Measurements from ENCODE around the gene XDH.

Gene XDH

GRCh38 chr2:31414601-31415241 is at the start of gene XDH:
TSS of gene XDH (minus strand) at chr2:31414742. CDS start at chr2:31414666, 76 bp downstream.
- no peak for DNase-seq (ENCODE audit: low read depth in 2 of 2)

GRCh38 chr2:31457651-31458050 is 43.1 kb upstream of the XDH start:
- DNase-seq (ENCODE audit: low read depth in 2 of 2), result no peak

- no peak for DNase-seq (ENCODE audit: low read depth in 2 of 2)
Measured at GRCh38 chr2:31446848-31447247, 32.3 kb upstream of the XDH start.

- no peak for DNase-seq (ENCODE audit: low read depth in 2 of 2)
Measured at GRCh38 chr2:31442376-31442775, 27.8 kb upstream of the XDH start.

- DNase-seq (ENCODE audit: low read depth in 2 of 2), result no peak
Measured at GRCh38 chr2:31440764-31441163, 26.2 kb upstream of the XDH start.

GRCh38 chr2:31434911-31435310 is 20.4 kb upstream of the XDH start:
- DNase-seq (ENCODE audit: low read depth in 2 of 2), result no peak

- no peak for DNase-seq (ENCODE audit: low read depth in 2 of 2)
Measured at GRCh38 chr2:31433541-31433940, 19.0 kb upstream of the XDH start.

GRCh38 chr2:31430439-31431165 is 16.1 kb upstream of the XDH start:
- DNase-seq (ENCODE audit: low read depth in 2 of 2), result no peak

- DNase-seq (ENCODE audit: low read depth in 2 of 2), result peak in 1 of 2 donors; percentile 30
Measured at GRCh38 chr2:31429759-31430438, 15.4 kb upstream of the XDH start.

GRCh38 chr2:31429040-31429439 is 14.5 kb upstream of the XDH start:
- no peak for DNase-seq (ENCODE audit: low read depth in 2 of 2)

GRCh38 chr2:31428001-31428418 is 13.5 kb upstream of the XDH start:
- DNase-seq (ENCODE audit: low read depth in 2 of 2), result no peak

GRCh38 chr2:31426096-31426495 is 11.6 kb upstream of the XDH start:
- no peak for DNase-seq (ENCODE audit: low read depth in 2 of 2)

- DNase-seq (ENCODE audit: low read depth in 2 of 2), result no peak
Measured at GRCh38 chr2:31421634-31422033, 7.1 kb upstream of the XDH start.

GRCh38 chr2:31420936-31421335 is 6.4 kb upstream of the XDH start:
- no peak for DNase-seq (ENCODE audit: low read depth in 2 of 2)

- no peak for DNase-seq (ENCODE audit: low read depth in 2 of 2)
Measured at GRCh38 chr2:31419386-31419785, 4.8 kb upstream of the XDH start.

GRCh38 chr2:31415421-31415820 is 879 bp upstream of the XDH start:
- no peak for DNase-seq (ENCODE audit: low read depth in 2 of 2)

- no peak for DNase-seq (ENCODE audit: low read depth in 2 of 2)
Measured at GRCh38 chr2:31413862-31414550, 536 bp downstream of the XDH start.

- no peak for DNase-seq (ENCODE audit: low read depth in 2 of 2)
Measured at GRCh38 chr2:31413025-31413424, 1.5 kb downstream of the XDH start.

GRCh38 chr2:31411771-31412170 is 2.8 kb downstream of the XDH start:
- no peak for DNase-seq (ENCODE audit: low read depth in 2 of 2)

- no peak for DNase-seq (ENCODE audit: low read depth in 2 of 2)
Measured at GRCh38 chr2:31406593-31407385, 7.8 kb downstream of the XDH start.

GRCh38 chr2:31404827-31405226 is 9.7 kb downstream of the XDH start:
- DNase-seq (ENCODE audit: low read depth in 2 of 2), result no peak

- no peak for DNase-seq (ENCODE audit: low read depth in 2 of 2)
Measured at GRCh38 chr2:31404302-31404701, 10.2 kb downstream of the XDH start.
